PFSK-1 (cell line): ENCODE data around the gene ASF1B.

Experiments
- FOXP2 ChIP-seq: optimal IDR thresholded peaks from 2 replicates; pipeline ENCODE3; 2011; ENCODE audit warnings: borderline replicate concordance, control low read depth, inconsistent platforms; ENCODE audit not compliant: insufficient read depth; ENCODE audit errors: extremely low read length, extremely low read depth
- POLR2AphosphoS5 ChIP-seq: IDR thresholded peaks from 2 replicates; pipeline ENCODE4 v1.6.1; 2012; ENCODE audit warnings: low read depth, mild to moderate bottlenecking, control low read depth, low read length, moderate library complexity
- SIN3A ChIP-seq: IDR thresholded peaks from 2 replicates; pipeline ENCODE4 v1.6.1; 2012; ENCODE audit warnings: mild to moderate bottlenecking, low read length, moderate library complexity, borderline replicate concordance; ENCODE audit not compliant: insufficient read depth
- TAF1 ChIP-seq: IDR thresholded peaks from 2 replicates; pipeline ENCODE4 v1.6.1; 2012; ENCODE audit warnings: low read length, control low read depth, borderline replicate concordance; ENCODE audit not compliant: insufficient read depth
- TF ChIP-seq, protein P1 (sequence below), 2 experiments: IDR thresholded peaks; 2 replicates each; pipeline versions ENCODE4 v1.6.1 to v1.8.0; 2011 to 2012; ENCODE audit warnings: low read depth in 2 of 2, low read length in 2 of 2, control low read depth in 1 of 2, inconsistent platforms in 1 of 2, mild to moderate bottlenecking in 1 of 2, moderate library complexity in 1 of 2; ENCODE audit not compliant: insufficient read depth in 1 of 2

ASF1B gene

DNA sequence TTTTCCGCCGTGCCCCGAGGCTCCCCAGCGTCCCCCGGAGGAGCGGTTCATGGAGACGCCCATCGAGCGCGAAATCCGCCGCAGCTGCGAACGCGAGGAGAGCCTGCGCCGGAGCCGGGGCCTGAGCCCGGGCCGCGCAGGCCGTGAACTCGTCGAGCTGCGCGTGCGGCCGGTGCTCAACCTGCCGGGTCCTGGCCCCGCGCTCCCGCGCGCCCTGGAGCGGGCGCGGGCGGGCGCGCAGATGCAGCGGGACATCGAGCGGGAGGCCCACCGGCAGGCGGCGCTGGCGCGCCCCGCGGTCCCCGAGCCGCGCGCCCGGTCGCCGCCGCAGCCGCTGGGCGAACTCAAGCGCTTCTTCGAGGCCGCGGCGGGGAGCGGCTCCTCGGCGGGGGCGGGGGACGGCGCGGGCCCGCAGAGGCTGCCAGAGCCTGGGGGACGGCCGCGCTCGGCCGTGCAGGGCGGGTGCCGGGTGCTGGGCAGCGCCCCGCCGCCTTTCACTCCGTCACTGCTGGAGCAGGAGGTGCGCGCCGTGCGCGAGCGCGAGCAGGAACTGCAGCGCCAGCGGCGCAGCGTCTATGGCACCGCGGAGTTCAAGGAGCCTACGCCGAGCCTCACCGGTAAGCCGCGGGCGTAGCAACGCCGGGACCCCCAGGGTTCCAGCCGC, 63.0 kb downstream of the ASF1B start:
- TF ChIP-seq POLR2AphosphoS5: no peak
- peak; percentile 28 for TF ChIP-seq FOXP2

DNA sequence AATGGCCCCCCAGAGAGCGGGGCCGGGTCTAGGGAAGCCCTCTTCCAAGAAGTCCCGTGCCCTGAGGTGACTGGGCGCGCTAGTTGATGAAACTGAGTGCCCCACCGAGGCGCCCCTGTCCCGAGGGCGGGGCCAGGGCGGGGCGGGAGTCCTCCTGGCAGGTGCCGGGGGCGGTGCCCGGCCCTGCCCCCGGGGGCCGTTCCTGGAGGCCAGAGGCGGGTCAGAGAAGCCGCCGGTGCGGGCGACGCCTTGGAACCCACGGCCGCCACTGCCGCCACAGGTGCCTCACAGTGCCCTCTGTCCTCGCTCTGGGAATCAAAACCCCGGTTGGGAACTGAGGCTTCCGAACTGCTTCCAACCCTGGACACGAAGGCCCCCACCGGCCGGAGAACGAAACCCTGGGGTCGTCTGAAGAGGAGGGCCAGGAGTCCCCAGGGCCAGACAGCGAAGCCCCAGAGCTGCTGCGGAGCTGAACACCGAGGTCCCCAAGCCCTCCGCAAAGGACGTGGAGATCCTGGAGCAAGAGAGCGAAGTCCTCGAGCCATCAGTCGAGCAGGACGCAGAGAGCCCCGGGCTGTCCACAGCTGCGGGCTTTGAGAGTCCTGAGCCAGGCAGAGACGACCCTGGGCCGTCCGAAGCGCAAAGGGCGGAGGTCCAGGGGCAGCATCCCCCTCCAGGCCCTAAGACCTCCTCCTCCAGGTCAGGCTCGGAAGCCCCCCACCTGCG, 63.7 kb downstream of the ASF1B start, which contains the start of gene MISP3:
MISP3 (plus strand) TSS at position 252 of the 726 bp plus-strand sequence. CDS start 524 bp downstream, outside the sequence.
- TF ChIP-seq SIN3A (no peak), POLR2AphosphoS5 (no peak), TAF1 (no peak), FOXP2 (no peak)
- TF ChIP-seq, protein P1, sequence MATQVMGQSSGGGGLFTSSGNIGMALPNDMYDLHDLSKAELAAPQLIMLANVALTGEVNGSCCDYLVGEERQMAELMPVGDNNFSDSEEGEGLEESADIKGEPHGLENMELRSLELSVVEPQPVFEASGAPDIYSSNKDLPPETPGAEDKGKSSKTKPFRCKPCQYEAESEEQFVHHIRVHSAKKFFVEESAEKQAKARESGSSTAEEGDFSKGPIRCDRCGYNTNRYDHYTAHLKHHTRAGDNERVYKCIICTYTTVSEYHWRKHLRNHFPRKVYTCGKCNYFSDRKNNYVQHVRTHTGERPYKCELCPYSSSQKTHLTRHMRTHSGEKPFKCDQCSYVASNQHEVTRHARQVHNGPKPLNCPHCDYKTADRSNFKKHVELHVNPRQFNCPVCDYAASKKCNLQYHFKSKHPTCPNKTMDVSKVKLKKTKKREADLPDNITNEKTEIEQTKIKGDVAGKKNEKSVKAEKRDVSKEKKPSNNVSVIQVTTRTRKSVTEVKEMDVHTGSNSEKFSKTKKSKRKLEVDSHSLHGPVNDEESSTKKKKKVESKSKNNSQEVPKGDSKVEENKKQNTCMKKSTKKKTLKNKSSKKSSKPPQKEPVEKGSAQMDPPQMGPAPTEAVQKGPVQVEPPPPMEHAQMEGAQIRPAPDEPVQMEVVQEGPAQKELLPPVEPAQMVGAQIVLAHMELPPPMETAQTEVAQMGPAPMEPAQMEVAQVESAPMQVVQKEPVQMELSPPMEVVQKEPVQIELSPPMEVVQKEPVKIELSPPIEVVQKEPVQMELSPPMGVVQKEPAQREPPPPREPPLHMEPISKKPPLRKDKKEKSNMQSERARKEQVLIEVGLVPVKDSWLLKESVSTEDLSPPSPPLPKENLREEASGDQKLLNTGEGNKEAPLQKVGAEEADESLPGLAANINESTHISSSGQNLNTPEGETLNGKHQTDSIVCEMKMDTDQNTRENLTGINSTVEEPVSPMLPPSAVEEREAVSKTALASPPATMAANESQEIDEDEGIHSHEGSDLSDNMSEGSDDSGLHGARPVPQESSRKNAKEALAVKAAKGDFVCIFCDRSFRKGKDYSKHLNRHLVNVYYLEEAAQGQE (IDR thresholded peaks at IDR 0.05; ENCODE audit: insufficient read depth in 1 of 2, low read depth in 2 of 2, low read length in 2 of 2): no peak

DNA sequence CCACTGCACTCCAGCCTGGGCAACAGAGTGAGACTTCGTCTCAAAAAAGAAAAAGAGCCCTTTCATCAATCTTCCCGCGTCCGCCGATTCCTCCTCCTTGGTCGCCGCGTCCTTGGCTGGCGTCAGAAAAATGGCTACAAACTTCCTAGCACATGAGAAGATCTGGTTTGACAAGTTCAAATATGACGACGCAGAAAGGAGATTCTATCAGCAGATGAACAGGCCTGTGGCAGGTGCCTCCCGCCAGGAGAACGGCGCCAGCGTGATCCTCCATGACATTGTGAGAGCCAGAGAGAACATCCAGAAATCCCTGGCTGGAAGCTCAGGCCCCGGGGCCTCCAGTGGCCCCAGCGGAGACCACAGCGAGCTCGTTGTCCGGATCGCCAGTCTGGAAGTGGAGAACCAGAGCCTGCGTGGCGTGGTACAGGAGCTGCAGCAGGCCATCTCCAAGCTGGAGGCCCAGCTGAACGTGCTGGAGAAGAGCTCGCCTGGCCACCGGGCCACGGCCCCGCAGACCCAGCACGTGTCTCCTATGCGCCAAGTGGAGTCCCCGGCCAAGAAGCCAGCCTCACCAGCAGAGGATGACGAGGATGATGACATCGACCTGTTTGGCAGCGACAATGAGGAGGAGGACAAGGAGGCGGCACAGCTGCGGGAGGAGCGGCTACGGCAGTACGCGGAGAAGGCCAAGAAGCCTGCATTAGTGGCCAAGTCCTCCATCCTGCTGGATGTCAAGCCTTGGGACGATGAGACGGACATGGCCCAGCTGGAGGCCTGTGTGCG, 65.9 kb downstream of the ASF1B start:
- TF ChIP-seq, protein P1 (IDR thresholded peaks at IDR 0.05; ENCODE audit: insufficient read depth in 1 of 2, low read depth in 2 of 2, low read length in 2 of 2): no peak
- no peak for TF ChIP-seq FOXP2
- no peak for TF ChIP-seq TAF1
- no peak for TF ChIP-seq POLR2AphosphoS5
- no peak for TF ChIP-seq SIN3A
